Mucosa of rectum (tissue), 2 donors: ENCODE data around the gene CEP120.

Experiments
- H3K27ac ChIP-seq, 2 donors: one replicate each; pipeline ENCODE4 v1.7.0; 2013; ENCODE audit warnings: inconsistent platforms in 2 of 2, low read depth in 2 of 2, low read length in 2 of 2
- H3K27me3 ChIP-seq, 2 donors: one replicate each; pipeline ENCODE4 v1.7.0; 2013; ENCODE audit warnings: low read length in 2 of 2; ENCODE audit not compliant: control insufficient read depth in 2 of 2, insufficient read depth in 2 of 2
- H3K36me3 ChIP-seq, 2 donors: one replicate each; pipeline ENCODE4 v1.7.0; 2013; ENCODE audit warnings: low read length in 2 of 2; ENCODE audit not compliant: control insufficient read depth in 2 of 2, insufficient read depth in 2 of 2
- H3K4me1 ChIP-seq, 2 donors: one replicate each; pipeline ENCODE4 v1.7.0; 2013; ENCODE audit warnings: low read length in 2 of 2, mild to moderate bottlenecking in 1 of 2; ENCODE audit not compliant: control insufficient read depth in 2 of 2, insufficient read depth in 2 of 2
- H3K4me3 ChIP-seq, 2 donors: one replicate each; pipeline ENCODE4 v1.7.0; 2013; ENCODE audit warnings: low read length in 2 of 2
- H3K9ac ChIP-seq, 2 donors: one replicate each; pipeline ENCODE4 v1.7.0; 2013; ENCODE audit warnings: low read length in 2 of 2, low read depth in 1 of 2, mild to moderate bottlenecking in 1 of 2
- H3K9me3 ChIP-seq, 2 donors: one replicate each; pipeline ENCODE4 v1.7.0; 2013; ENCODE audit warnings: low read length in 2 of 2; ENCODE audit not compliant: control insufficient read depth in 2 of 2
- donor health status: healthy.
- donor health status: Normal muscosa, but diverticular disease.

Gene CEP120

GRCh38 chr5:123454259-123454911, 31.2 kb upstream of the CEP120 start:
- Histone ChIP-seq H3K9me3 (no peaks in the 10 kb centered on the region), H3K27ac (no peak overlapping the region), H3K4me3 (no peak overlapping the region)

GRCh38 chr5:123452401-123452800, 29.2 kb upstream of the CEP120 start:
- H3K4me1 ChIP-seq: peaks cover 3 to 29% of the 10 kb centered on the region in 2 donors
- H3K9me3 ChIP-seq: no peaks in the 10 kb centered on the region
- no peak overlapping the region for H3K9ac ChIP-seq

More at GRCh38 chr5:123454259-123454911, 31.2 kb upstream of the CEP120 start:
- Histone ChIP-seq H3K9ac (no peak overlapping the region), H3K4me1 (peaks cover 0 to 15% of the 10 kb centered on the region in 2 donors), H3K27me3 (no peaks in the 10 kb centered on the region), H3K36me3 (no peaks in the 10 kb centered on the region)

GRCh38 chr5:123451047-123451446, 27.8 kb upstream of the CEP120 start:
- no peak overlapping the region for H3K27ac ChIP-seq
- H3K4me1 ChIP-seq: peaks cover 3 to 24% of the 10 kb centered on the region in 2 donors

More at GRCh38 chr5:123452401-123452800, 29.2 kb upstream of the CEP120 start:
- Histone ChIP-seq H3K36me3 (no peaks in the 10 kb centered on the region), H3K4me3 (no peak overlapping the region), H3K27ac (no peak overlapping the region), H3K27me3 (no peaks in the 10 kb centered on the region)

GRCh38 chr5:123450640-123451039, 27.4 kb upstream of the CEP120 start:
- H3K36me3 ChIP-seq: no peaks in the 10 kb centered on the region
- no peaks in the 10 kb centered on the region for H3K9me3 ChIP-seq
- H3K4me1 ChIP-seq: peaks cover 3 to 20% of the 10 kb centered on the region in 2 donors
- no peak overlapping the region for H3K9ac ChIP-seq
- no peaks in the 10 kb centered on the region for H3K27me3 ChIP-seq
- no peak overlapping the region for H3K4me3 ChIP-seq
- no peak overlapping the region for H3K27ac ChIP-seq

More at GRCh38 chr5:123451047-123451446, 27.8 kb upstream of the CEP120 start:
- no peaks in the 10 kb centered on the region for H3K9me3 ChIP-seq
- no peaks in the 10 kb centered on the region for H3K27me3 ChIP-seq
- H3K9ac ChIP-seq: no peak overlapping the region
- H3K4me3 ChIP-seq: no peak overlapping the region
- H3K36me3 ChIP-seq: no peaks in the 10 kb centered on the region

- no peak overlapping the region for H3K9ac ChIP-seq
- H3K4me1 ChIP-seq: peaks cover 3 to 20% of the 10 kb centered on the region in 2 donors
- H3K36me3 ChIP-seq: no peaks in the 10 kb centered on the region
- no peak overlapping the region for H3K27ac ChIP-seq
- no peaks in the 10 kb centered on the region for H3K9me3 ChIP-seq
- H3K4me3 ChIP-seq: no peak overlapping the region
- no peaks in the 10 kb centered on the region for H3K27me3 ChIP-seq
Observed at GRCh38 chr5:123450114-123450513, 26.9 kb upstream of the CEP120 start.

- Histone ChIP-seq H3K36me3 (no peaks in the 10 kb centered on the region), H3K4me1 (peaks cover 3 to 16% of the 10 kb centered on the region in 2 donors), H3K9ac (no peak overlapping the region), H3K4me3 (no peak overlapping the region), H3K9me3 (no peaks in the 10 kb centered on the region), H3K27ac (no peak overlapping the region), H3K27me3 (no peaks in the 10 kb centered on the region)
Observed at GRCh38 chr5:123449424-123449974, 26.3 kb upstream of the CEP120 start.

GRCh38 chr5:123448743-123449142, 25.5 kb upstream of the CEP120 start:
- Histone ChIP-seq H3K36me3 (no peaks in the 10 kb centered on the region), H3K4me1 (peaks cover 3 to 16% of the 10 kb centered on the region in 2 donors), H3K4me3 (no peak overlapping the region), H3K27me3 (no peaks in the 10 kb centered on the region), H3K9ac (no peak overlapping the region), H3K9me3 (no peaks in the 10 kb centered on the region), H3K27ac (no peak overlapping the region)

- H3K9ac ChIP-seq: no peak overlapping the region
- H3K4me1 ChIP-seq: peaks cover 3 to 16% of the 10 kb centered on the region in 2 donors
- H3K9me3 ChIP-seq: no peaks in the 10 kb centered on the region
- H3K27me3 ChIP-seq: no peaks in the 10 kb centered on the region
- peak overlapping the region; percentile 3 to 20 for H3K27ac ChIP-seq
- peak overlapping the region in 1 of 2 donors; percentile 46 for H3K4me3 ChIP-seq
- H3K36me3 ChIP-seq: no peaks in the 10 kb centered on the region
Observed at GRCh38 chr5:123448017-123448617, 24.9 kb upstream of the CEP120 start.

GRCh38 chr5:123444016-123444415, 20.8 kb upstream of the CEP120 start:
- Histone ChIP-seq H3K9ac (no peak overlapping the region), H3K4me1 (peaks cover 16 to 22% of the 10 kb centered on the region in 2 donors), H3K27me3 (no peaks in the 10 kb centered on the region), H3K27ac (no peak overlapping the region), H3K9me3 (no peaks in the 10 kb centered on the region), H3K36me3 (no peaks in the 10 kb centered on the region), H3K4me3 (no peak overlapping the region)

GRCh38 chr5:123441408-123441807, 18.2 kb upstream of the CEP120 start:
- Histone ChIP-seq H3K27me3 (no peaks in the 10 kb centered on the region), H3K27ac (no peak overlapping the region), H3K9ac (no peak overlapping the region), H3K4me3 (no peak overlapping the region), H3K4me1 (peaks cover 19 to 21% of the 10 kb centered on the region in 2 donors), H3K9me3 (no peaks in the 10 kb centered on the region), H3K36me3 (no peaks in the 10 kb centered on the region)
